ENCODE results near the gene NPHP1.

- TF ChIP-seq CTCF (IDR thresholded peaks at IDR 0.05 in 8 of 11, conservative IDR thresholded peaks at IDR 0.05 in 3 of 11): no peak
- TF ChIP-seq POLR2AphosphoS5 (IDR thresholded peaks at IDR 0.05): no peak
These were observed 100.6 kb downstream of the NPHP1 start for GRCh38 chr2:110104025-110104771.
